SK-N-SH (cell line): ENCODE data around the gene UMODL1. TPM values are rescaled to one million over a fixed set of nuclear protein-coding genes. Genes with fewer than 3 reads are reported as not detected.

Experiments
- CTCF ChIA-PET: fragments of 300-600, 350-600 bp; formaldehyde crosslinking; extraction: SDS; loops from one replicate; lab custom pipeline; 2021; lab: Yijun Ruan, JAX
- POLR2A ChIA-PET: fragments of 350-600 bp; sonication (Branson Sonifier 250); formaldehyde crosslinking; extraction: SDS; loops from one replicate; lab custom pipeline; 2020; ENCODE audit warnings: antibody characterized with exemption, inconsistent platforms; lab: Yijun Ruan, JAX
- DNase-seq: peaks from one replicate; pipeline ENCODE4 v3.0.0; 2012
- H2AFZ ChIP-seq: fragments of 200-600 bp; sonication (generic); 2 replicates; pipeline ENCODE4 v1.8.1; 2016; ENCODE audit warnings: antibody characterized with exemption, mild to moderate bottlenecking, low read depth
- H3F3A ChIP-seq: fragments of 200-600 bp; sonication (generic); replicated peaks from 2 replicates; pipeline ENCODE3; 2016; ENCODE audit warnings: antibody characterized with exemption, mild to moderate bottlenecking; ENCODE audit not compliant: insufficient read depth
- H3K27ac ChIP-seq, 2 experiments: fragments of 200-500 bp in 1 of 2; fragments of 200-600 bp in 1 of 2; sonication (Bioruptor generic) in 1 of 2; sonication (generic), shearing (Covaris generic) in 1 of 2; 2 replicates each; pipeline versions ENCODE4 v1.5.1 to v1.6.1; 2014 to 2016; ENCODE audit warnings: low read depth in 2 of 2, inconsistent platforms in 1 of 2, low read length in 1 of 2, mild to moderate bottlenecking in 1 of 2, mixed read lengths in 1 of 2
- H3K27me3 ChIP-seq: fragments of 200-600 bp; sonication (generic), shearing (Covaris generic); 2 replicates; pipeline ENCODE4 v1.6.1; 2016; ENCODE audit warnings: mixed run types; ENCODE audit not compliant: insufficient read depth
- H3K36me3 ChIP-seq, 2 experiments: fragments of 200-500 bp in 1 of 2; fragments of 200-600 bp in 1 of 2; sonication (Bioruptor generic) in 1 of 2; sonication (generic) in 1 of 2; replicated peaks in 1 of 2; 2 replicates each; pipeline versions ENCODE3 to v1.5.1; 2014 to 2016; ENCODE audit warnings: low read length in 1 of 2, mild to moderate bottlenecking in 1 of 2; ENCODE audit not compliant: insufficient read depth in 2 of 2, control insufficient read depth in 1 of 2
- H3K4me1 ChIP-seq, 2 experiments: fragments of 200-500 bp in 1 of 2; fragments of 200-600 bp in 1 of 2; sonication (Bioruptor generic) in 1 of 2; sonication (generic), shearing (Covaris generic) in 1 of 2; 2 replicates each; pipeline versions ENCODE4 v1.5.1 to v1.6.1; 2014 to 2016; ENCODE audit warnings: low read depth in 1 of 2, low read length in 1 of 2, mixed run types in 1 of 2; ENCODE audit not compliant: insufficient read depth in 2 of 2, control insufficient read depth in 1 of 2
- H3K4me2 ChIP-seq: fragments of 200-600 bp; sonication (generic), shearing (Covaris generic); 2 replicates; pipeline ENCODE4 v1.6.1; 2017; ENCODE audit warnings: mixed run types
- H3K4me3 ChIP-seq, 2 experiments: fragments of 200-500 bp in 1 of 2; fragments of 200-600 bp in 1 of 2; sonication (Bioruptor generic) in 1 of 2; sonication (generic), shearing (Covaris generic) in 1 of 2; 2 replicates each; pipeline versions ENCODE4 v1.5.1 to v1.8.1; 2014 to 2016; ENCODE audit warnings: low read depth in 2 of 2, inconsistent platforms in 1 of 2, low read length in 1 of 2, mild to moderate bottlenecking in 1 of 2, mixed read lengths in 1 of 2, moderate library complexity in 1 of 2
- H3K79me2 ChIP-seq: fragments of 200-600 bp; sonication (generic); 2 replicates; pipeline ENCODE4 v1.8.1; 2017; ENCODE audit warnings: mild to moderate bottlenecking; ENCODE audit not compliant: insufficient read depth
- H3K9ac ChIP-seq: fragments of 200-600 bp; sonication (generic); 2 replicates; pipeline ENCODE4 v1.6.1; 2017; ENCODE audit warnings: mixed run types
- H3K9me2 ChIP-seq: fragments of 200-600 bp; sonication (generic); 2 replicates; pipeline ENCODE4 v1.6.1; 2017; ENCODE audit warnings: mixed run types
- H3K9me3 ChIP-seq: fragments of 200-600 bp; sonication (generic); 2 replicates; pipeline ENCODE4 v1.6.1; 2017; ENCODE audit warnings: mixed run types, mild to moderate bottlenecking, moderate library complexity
- H4K20me1 ChIP-seq: fragments of 200-600 bp; sonication (generic); 2 replicates; pipeline ENCODE4 v1.6.1; 2017; ENCODE audit warnings: mild to moderate bottlenecking, mixed run types; ENCODE audit not compliant: insufficient read depth
- CTCF ChIP-seq: fragments of 200-600 bp; sonication (generic); IDR thresholded peaks from 2 replicates; pipeline ENCODE4 v1.6.1; 2017; ENCODE audit warnings: antibody characterized with exemption, mild to moderate bottlenecking, moderate library complexity
- ELF1 ChIP-seq: IDR thresholded peaks from 2 replicates; pipeline ENCODE4 v1.4.0; 2012
- EP300 ChIP-seq, 2 experiments: IDR thresholded peaks; 2 replicates each; pipeline versions ENCODE4 v1.4.0 to v1.6.1; 2012; ENCODE audit warnings: borderline replicate concordance in 1 of 2, low read depth in 1 of 2, low read length in 1 of 2
- FOXJ3 ChIP-seq: sonication (generic); formaldehyde crosslinking; IDR thresholded peaks from 2 replicates; pipeline ENCODE4 v1.5.1; 2020; ENCODE audit warnings: mild to moderate bottlenecking, missing genetic modification reagents
- FOXM1 ChIP-seq: IDR thresholded peaks from 2 replicates; pipeline ENCODE4 v1.4.0; 2012; ENCODE audit warnings: low read depth, mild to moderate bottlenecking
- JUND ChIP-seq: IDR thresholded peaks from 2 replicates; pipeline ENCODE4 v1.4.0; 2012
- MXI1 ChIP-seq: IDR thresholded peaks from 2 replicates; pipeline ENCODE4 v1.6.1; 2012; ENCODE audit warnings: mild to moderate bottlenecking, low read depth, low read length, improper control_type of control experiment
- NRF1 ChIP-seq: IDR thresholded peaks from 2 replicates; pipeline ENCODE4 v1.6.1; 2012; ENCODE audit warnings: low read depth, mild to moderate bottlenecking, low read length
- RAD21 ChIP-seq: IDR thresholded peaks from 2 replicates; pipeline ENCODE4 v1.6.1; 2012; ENCODE audit warnings: mild to moderate bottlenecking, low read length
- RCOR1 ChIP-seq: fragments of 150-350 bp; IDR thresholded peaks from 2 replicates; pipeline ENCODE4 v1.6.1; 2017; ENCODE audit warnings: antibody characterized with exemption, low read length
- RFX5 ChIP-seq: IDR thresholded peaks from 2 replicates; pipeline ENCODE4 v1.6.1; 2012; ENCODE audit warnings: mild to moderate bottlenecking, improper control_type of control experiment, low read length
- RXRA ChIP-seq: IDR thresholded peaks from 2 replicates; pipeline ENCODE4 v1.4.0; 2012; ENCODE audit warnings: low read depth, mild to moderate bottlenecking, borderline replicate concordance
- SIN3A ChIP-seq: IDR thresholded peaks from 2 replicates; pipeline ENCODE4 v1.6.1; 2012; ENCODE audit warnings: low read depth, mild to moderate bottlenecking, low read length, moderate library complexity, borderline replicate concordance
- SMC3 ChIP-seq: IDR thresholded peaks from 2 replicates; pipeline ENCODE4 v1.6.1; 2012; ENCODE audit warnings: low read depth, low read length, improper control_type of control experiment
- TAF1 ChIP-seq: IDR thresholded peaks from 2 replicates; pipeline ENCODE4 v1.6.1; 2012; ENCODE audit warnings: low read depth, mild to moderate bottlenecking, low read length, moderate library complexity, borderline replicate concordance
- TCF12 ChIP-seq: IDR thresholded peaks from 2 replicates; pipeline ENCODE4 v1.4.0; 2012
- USF1 ChIP-seq: IDR thresholded peaks from 2 replicates; pipeline ENCODE4 v1.4.0; 2012; ENCODE audit warnings: low read depth, borderline replicate concordance
- WGBS: methylation state at CpG from one replicate; pipeline ENCODE4 v1.1.6; 2017; ENCODE audit warnings: low lambda C conversion rate; 5-methylcytosine and 5-hydroxymethylcytosine counted together
- polyA plus RNA-seq, 3 experiments: library from polyadenylated mRNA; depleted of rRNA; stranded (reverse); fragments of >200 nt; gene quantifications; 2 replicates each; pipeline ENCODE4 v1.2.3, GENCODE V29; 2012
- TF ChIP-seq, protein P1 (sequence below): IDR thresholded peaks from 2 replicates; pipeline ENCODE4 v1.4.0; 2012; ENCODE audit warnings: low read depth, borderline replicate concordance
- TF ChIP-seq, protein P2 (sequence below): fragments of 150-350 bp; IDR thresholded peaks from 2 replicates; pipeline ENCODE4 v1.6.1; 2017; ENCODE audit warnings: antibody characterized with exemption, low read length, low read depth, borderline replicate concordance

The UMODL1 gene
- polyA plus RNA-seq, 1 of the 3 experiments (the other 2 are of a cell fraction): not detected

GRCh38 chr21:42037943-42038342 is 33.2 kb upstream of the UMODL1 start:
- WGBS: 71% methylated on average over 12 of the region's 12 CpGs
- Histone ChIP-seq H3K4me1 (peaks cover 0 to 12% of the 10 kb centered on the region in 2 experiments; a peak in 2 of 4 replicates), H3K9me3 (no peaks in the 10 kb centered on the region), H3K36me3 (no peaks in the 10 kb centered on the region), H3K4me2 (no peak overlapping the region), H4K20me1 (no peaks in the 10 kb centered on the region), H2AFZ (no peak overlapping the region), H3K9ac (no peak overlapping the region), H3F3A (peaks cover 3% of the 10 kb centered on the region), H3K9me2 (no peaks in the 10 kb centered on the region), H3K27me3 (no peaks in the 10 kb centered on the region), H3K4me3 (no peak overlapping the region), H3K79me2 (no peaks in the 10 kb centered on the region), H3K27ac (no peak overlapping the region)
- TF ChIP-seq, protein P1, sequence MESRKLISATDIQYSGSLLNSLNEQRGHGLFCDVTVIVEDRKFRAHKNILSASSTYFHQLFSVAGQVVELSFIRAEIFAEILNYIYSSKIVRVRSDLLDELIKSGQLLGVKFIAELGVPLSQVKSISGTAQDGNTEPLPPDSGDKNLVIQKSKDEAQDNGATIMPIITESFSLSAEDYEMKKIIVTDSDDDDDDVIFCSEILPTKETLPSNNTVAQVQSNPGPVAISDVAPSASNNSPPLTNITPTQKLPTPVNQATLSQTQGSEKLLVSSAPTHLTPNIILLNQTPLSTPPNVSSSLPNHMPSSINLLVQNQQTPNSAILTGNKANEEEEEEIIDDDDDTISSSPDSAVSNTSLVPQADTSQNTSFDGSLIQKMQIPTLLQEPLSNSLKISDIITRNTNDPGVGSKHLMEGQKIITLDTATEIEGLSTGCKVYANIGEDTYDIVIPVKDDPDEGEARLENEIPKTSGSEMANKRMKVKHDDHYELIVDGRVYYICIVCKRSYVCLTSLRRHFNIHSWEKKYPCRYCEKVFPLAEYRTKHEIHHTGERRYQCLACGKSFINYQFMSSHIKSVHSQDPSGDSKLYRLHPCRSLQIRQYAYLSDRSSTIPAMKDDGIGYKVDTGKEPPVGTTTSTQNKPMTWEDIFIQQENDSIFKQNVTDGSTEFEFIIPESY: no peak
- TF ChIP-seq FOXJ3 (CRISPR knock-in tag) (no peak), RAD21 (no peak)
- ChIA-PET POLR2A (no interaction called here), CTCF (no interaction called here)
- DNase-seq: no peak

DNA sequence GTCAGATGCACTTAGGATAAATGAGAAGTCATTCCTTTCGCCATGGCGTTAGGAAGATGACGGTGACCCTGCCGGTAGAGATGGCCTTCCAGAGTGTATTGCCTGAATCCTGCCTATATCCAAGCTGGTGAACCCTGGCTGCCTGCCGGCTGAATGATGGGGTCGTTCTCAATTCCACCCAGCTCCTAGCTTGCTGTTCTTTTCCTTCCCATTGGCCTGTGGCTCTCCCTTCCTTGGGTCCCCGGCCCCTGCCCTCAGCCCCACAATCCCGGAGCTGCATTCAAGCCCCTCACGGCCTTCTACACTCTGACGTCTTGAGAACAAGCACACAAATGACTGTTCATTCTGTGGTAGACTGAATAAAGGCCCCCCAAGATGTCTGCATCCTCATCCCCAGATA is 32.7 kb upstream of the UMODL1 start:
- H3K79me2 ChIP-seq: no peaks in the 10 kb centered on the region
- no peak overlapping the region for H3K4me3 ChIP-seq
- no peaks in the 10 kb centered on the region for H3K9me2 ChIP-seq
- no peaks in the 10 kb centered on the region for H4K20me1 ChIP-seq
- H3K9me3 ChIP-seq: no peaks in the 10 kb centered on the region
- peaks cover 0 to 12% of the 10 kb centered on the region in 2 experiments; a peak in 2 of 4 replicates for H3K4me1 ChIP-seq
- H3F3A ChIP-seq: peaks cover 3% of the 10 kb centered on the region
- H3K4me2 ChIP-seq: no peak overlapping the region
- 91% methylated on average over 10 of the region's 10 CpGs for WGBS
- no peak for DNase-seq
- no peak overlapping the region for H2AFZ ChIP-seq
- H3K36me3 ChIP-seq: no peaks in the 10 kb centered on the region
- H3K27me3 ChIP-seq: no peaks in the 10 kb centered on the region
- H3K9ac ChIP-seq: no peak overlapping the region
- TF ChIP-seq RXRA: no peak
- TF ChIP-seq, protein P1: no peak
- TF ChIP-seq MXI1: no peak
- TF ChIP-seq RAD21: no peak
- TF ChIP-seq CTCF: no peak
- no peak for TF ChIP-seq SMC3
- no peak for TF ChIP-seq FOXJ3 (CRISPR knock-in tag)
- TF ChIP-seq, protein P2, sequence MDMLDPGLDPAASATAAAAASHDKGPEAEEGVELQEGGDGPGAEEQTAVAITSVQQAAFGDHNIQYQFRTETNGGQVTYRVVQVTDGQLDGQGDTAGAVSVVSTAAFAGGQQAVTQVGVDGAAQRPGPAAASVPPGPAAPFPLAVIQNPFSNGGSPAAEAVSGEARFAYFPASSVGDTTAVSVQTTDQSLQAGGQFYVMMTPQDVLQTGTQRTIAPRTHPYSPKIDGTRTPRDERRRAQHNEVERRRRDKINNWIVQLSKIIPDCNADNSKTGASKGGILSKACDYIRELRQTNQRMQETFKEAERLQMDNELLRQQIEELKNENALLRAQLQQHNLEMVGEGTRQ: no peak
- no peak for TF ChIP-seq RCOR1
- TF ChIP-seq EP300 (IDR thresholded peaks at IDR 0.05; ENCODE audit: borderline replicate concordance in 1 of 2, low read depth in 1 of 2, low read length in 1 of 2): no peak
- TF ChIP-seq TAF1: no peak
- no peak for TF ChIP-seq JUND
- TF ChIP-seq SIN3A: no peak
- no peak for TF ChIP-seq RFX5
- TF ChIP-seq ELF1: no peak
- TF ChIP-seq TCF12: no peak
- TF ChIP-seq FOXM1: no peak
- no peak for TF ChIP-seq USF1
- no peak for TF ChIP-seq NRF1
- CTCF ChIA-PET: no interaction called here
- no peak overlapping the region for H3K27ac ChIP-seq
- POLR2A ChIA-PET: no interaction called here
